Omental fat pad (tissue), 4 donors: ENCODE data around the gene CCDC54. TPM values are rescaled to one million over a fixed set of nuclear protein-coding genes. Genes with fewer than 3 reads are reported as not detected.

Experiments
- ATAC-seq: fragments of 150-250 bp; one replicate; pipeline ENCODE4 v1.9.1; 2016; ENCODE audit warnings: mild to moderate bottlenecking, moderate library complexity; ENCODE audit not compliant: low FRiP score
- DNase-seq: peaks from one replicate; pipeline ENCODE4 v3.0.0-alpha.2; 2019; ENCODE audit warnings: low spot score
- CTCF ChIP-seq, 3 donors: fragments of 450-650 bp; IDR thresholded peaks; one replicate each; pipeline ENCODE4 v1.5.1; 2016 to 2017; ENCODE audit warnings: antibody characterized with exemption in 3 of 3, mild to moderate bottlenecking in 3 of 3, moderate library complexity in 2 of 3
- total RNA-seq, 4 donors: library from RNA; depleted of rRNA; stranded (reverse); fragments of >200 nt; gene quantifications; one replicate each; pipeline ENCODE4 v1.1.0, GENCODE V29; 2016

The CCDC54 gene
- total RNA-seq, 4 donors from 2014 or later = not detected

GRCh38 chr3:107404727-107405469 lies 27.7 kb downstream of the CCDC54 start:
- TF ChIP-seq CTCF (IDR thresholded peaks at IDR 0.05) = no peak
- ATAC-seq = peak; percentile 37
- no peak for DNase-seq

DNA sequence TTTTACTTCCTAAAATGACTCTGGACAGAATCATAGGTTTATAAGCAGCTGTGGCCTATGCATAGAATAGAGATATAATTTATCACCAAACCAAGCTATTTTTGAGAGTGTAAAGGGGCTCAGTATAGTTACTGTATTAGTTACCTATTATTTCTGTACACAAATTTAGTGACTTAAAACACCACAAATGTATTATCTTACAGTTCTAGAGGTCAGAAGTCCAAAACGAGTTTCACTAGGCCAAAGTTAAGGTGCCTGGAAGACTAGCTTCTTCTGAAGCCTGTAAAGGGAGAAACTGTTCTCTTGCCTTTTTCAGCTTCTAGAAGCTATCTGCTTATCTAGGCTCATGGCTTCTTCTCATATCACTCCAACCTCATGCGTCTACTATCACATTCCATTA lies 30.1 kb downstream of the CCDC54 start:
- DNase-seq (no peak), ATAC-seq (no peak)
- no peak for TF ChIP-seq CTCF (IDR thresholded peaks at IDR 0.05)

- no peak for TF ChIP-seq CTCF (IDR thresholded peaks at IDR 0.05)
- DNase-seq (no peak), ATAC-seq (no peak)
Measured at GRCh38 chr3:107408513-107408912, 31.3 kb downstream of the CCDC54 start.

GRCh38 chr3:107409365-107409764 lies 32.1 kb downstream of the CCDC54 start:
- no peak for ATAC-seq
- DNase-seq = no peak
- TF ChIP-seq CTCF (IDR thresholded peaks at IDR 0.05) = no peak

DNA sequence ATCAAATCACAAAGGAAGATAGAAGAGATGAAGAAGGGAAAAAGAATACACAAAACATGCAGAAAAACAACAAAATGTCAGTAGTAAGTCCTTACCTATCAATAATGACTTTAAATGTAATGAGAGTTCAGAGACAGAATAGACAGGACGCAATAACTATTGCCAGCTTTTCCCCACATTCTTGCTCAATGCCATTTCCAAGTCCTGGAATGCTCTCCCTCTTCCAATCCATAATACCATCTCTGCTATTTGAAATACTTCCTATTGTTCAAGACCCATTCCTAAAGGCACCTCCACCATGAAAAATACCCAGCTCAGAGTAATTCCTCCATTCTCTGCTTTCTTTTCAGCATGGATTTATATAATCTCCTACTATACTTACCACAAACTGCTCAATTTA lies 33.4 kb downstream of the CCDC54 start:
- no peak for TF ChIP-seq CTCF (IDR thresholded peaks at IDR 0.05)
- DNase-seq = no peak

GRCh38 chr3:107411056-107411455 lies 33.8 kb downstream of the CCDC54 start:
- ATAC-seq = no peak
- TF ChIP-seq CTCF (IDR thresholded peaks at IDR 0.05) = no peak
- DNase-seq = no peak

More for the DNA sequence above, 33.4 kb downstream of the CCDC54 start:
- no peak for ATAC-seq

- ATAC-seq = no peak
- TF ChIP-seq CTCF (IDR thresholded peaks at IDR 0.05) = no peak
- DNase-seq = no peak
Measured at GRCh38 chr3:107411779-107412178, 34.5 kb downstream of the CCDC54 start.
